ENCODE measurements around the gene CD1D.

The CD1D gene

GRCh38 chr1:158180741-158181576, at the start of gene CD1D:
TSS of gene CD1D (plus strand) at chr1:158180895. CDS start at chr1:158181102, 207 bp downstream.
- no peak for TF ChIP-seq TEAD4 (IDR thresholded peaks at IDR 0.05)
- TF ChIP-seq TAF1 (IDR thresholded peaks at IDR 0.05; ENCODE audit: low read depth): no peak
- TF ChIP-seq MAX (IDR thresholded peaks at IDR 0.05): no peak
- TF ChIP-seq ZBTB7A (IDR thresholded peaks at IDR 0.05; ENCODE audit: low read depth): no peak
- TF ChIP-seq, protein P1, sequence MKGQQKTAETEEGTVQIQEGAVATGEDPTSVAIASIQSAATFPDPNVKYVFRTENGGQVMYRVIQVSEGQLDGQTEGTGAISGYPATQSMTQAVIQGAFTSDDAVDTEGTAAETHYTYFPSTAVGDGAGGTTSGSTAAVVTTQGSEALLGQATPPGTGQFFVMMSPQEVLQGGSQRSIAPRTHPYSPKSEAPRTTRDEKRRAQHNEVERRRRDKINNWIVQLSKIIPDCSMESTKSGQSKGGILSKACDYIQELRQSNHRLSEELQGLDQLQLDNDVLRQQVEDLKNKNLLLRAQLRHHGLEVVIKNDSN (IDR thresholded peaks at IDR 0.05): no peak
- TF ChIP-seq EGR1 (IDR thresholded peaks at IDR 0.05): no peak
- TF ChIP-seq, protein P2, sequence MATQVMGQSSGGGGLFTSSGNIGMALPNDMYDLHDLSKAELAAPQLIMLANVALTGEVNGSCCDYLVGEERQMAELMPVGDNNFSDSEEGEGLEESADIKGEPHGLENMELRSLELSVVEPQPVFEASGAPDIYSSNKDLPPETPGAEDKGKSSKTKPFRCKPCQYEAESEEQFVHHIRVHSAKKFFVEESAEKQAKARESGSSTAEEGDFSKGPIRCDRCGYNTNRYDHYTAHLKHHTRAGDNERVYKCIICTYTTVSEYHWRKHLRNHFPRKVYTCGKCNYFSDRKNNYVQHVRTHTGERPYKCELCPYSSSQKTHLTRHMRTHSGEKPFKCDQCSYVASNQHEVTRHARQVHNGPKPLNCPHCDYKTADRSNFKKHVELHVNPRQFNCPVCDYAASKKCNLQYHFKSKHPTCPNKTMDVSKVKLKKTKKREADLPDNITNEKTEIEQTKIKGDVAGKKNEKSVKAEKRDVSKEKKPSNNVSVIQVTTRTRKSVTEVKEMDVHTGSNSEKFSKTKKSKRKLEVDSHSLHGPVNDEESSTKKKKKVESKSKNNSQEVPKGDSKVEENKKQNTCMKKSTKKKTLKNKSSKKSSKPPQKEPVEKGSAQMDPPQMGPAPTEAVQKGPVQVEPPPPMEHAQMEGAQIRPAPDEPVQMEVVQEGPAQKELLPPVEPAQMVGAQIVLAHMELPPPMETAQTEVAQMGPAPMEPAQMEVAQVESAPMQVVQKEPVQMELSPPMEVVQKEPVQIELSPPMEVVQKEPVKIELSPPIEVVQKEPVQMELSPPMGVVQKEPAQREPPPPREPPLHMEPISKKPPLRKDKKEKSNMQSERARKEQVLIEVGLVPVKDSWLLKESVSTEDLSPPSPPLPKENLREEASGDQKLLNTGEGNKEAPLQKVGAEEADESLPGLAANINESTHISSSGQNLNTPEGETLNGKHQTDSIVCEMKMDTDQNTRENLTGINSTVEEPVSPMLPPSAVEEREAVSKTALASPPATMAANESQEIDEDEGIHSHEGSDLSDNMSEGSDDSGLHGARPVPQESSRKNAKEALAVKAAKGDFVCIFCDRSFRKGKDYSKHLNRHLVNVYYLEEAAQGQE (IDR thresholded peaks at IDR 0.05; ENCODE audit: low read depth): no peak
- TF ChIP-seq RAD21 (IDR thresholded peaks at IDR 0.05; ENCODE audit: low read depth): no peak
- no peak for TF ChIP-seq NFIC (IDR thresholded peaks at IDR 0.05)
- no peak for TF ChIP-seq EP300 (IDR thresholded peaks at IDR 0.05; ENCODE audit: borderline replicate concordance)
- no peak for TF ChIP-seq CEBPB (IDR thresholded peaks at IDR 0.05)
- no peak for TF ChIP-seq TCF12 (IDR thresholded peaks at IDR 0.05; ENCODE audit: low read depth)
- no peak for TF ChIP-seq YY1 (IDR thresholded peaks at IDR 0.05; ENCODE audit: low read depth)

- TF ChIP-seq, protein P1 (IDR thresholded peaks at IDR 0.05): no peak
- TF ChIP-seq RAD21 (IDR thresholded peaks at IDR 0.05; ENCODE audit: low read depth) (no peak), EP300 (IDR thresholded peaks at IDR 0.05; ENCODE audit: borderline replicate concordance) (no peak), NFIC (IDR thresholded peaks at IDR 0.05) (no peak), CREB1 (IDR thresholded peaks at IDR 0.05; ENCODE audit: low read depth) (no peak), FOXM1 (IDR thresholded peaks at IDR 0.05; ENCODE audit: borderline replicate concordance, low read depth) (no peak), TEAD4 (IDR thresholded peaks at IDR 0.05) (no peak), YY1 (IDR thresholded peaks at IDR 0.05; ENCODE audit: low read depth) (no peak), EGR1 (IDR thresholded peaks at IDR 0.05) (no peak), TCF12 (IDR thresholded peaks at IDR 0.05; ENCODE audit: low read depth) (no peak), MAX (IDR thresholded peaks at IDR 0.05) (no peak), ZBTB7A (IDR thresholded peaks at IDR 0.05; ENCODE audit: low read depth) (no peak), CEBPB (IDR thresholded peaks at IDR 0.05) (no peak), TAF1 (IDR thresholded peaks at IDR 0.05; ENCODE audit: low read depth) (no peak)
- TF ChIP-seq, protein P2 (IDR thresholded peaks at IDR 0.05; ENCODE audit: low read depth): no peak
Observed at GRCh38 chr1:158131217-158131616, 49.5 kb upstream of the CD1D start.

DNA sequence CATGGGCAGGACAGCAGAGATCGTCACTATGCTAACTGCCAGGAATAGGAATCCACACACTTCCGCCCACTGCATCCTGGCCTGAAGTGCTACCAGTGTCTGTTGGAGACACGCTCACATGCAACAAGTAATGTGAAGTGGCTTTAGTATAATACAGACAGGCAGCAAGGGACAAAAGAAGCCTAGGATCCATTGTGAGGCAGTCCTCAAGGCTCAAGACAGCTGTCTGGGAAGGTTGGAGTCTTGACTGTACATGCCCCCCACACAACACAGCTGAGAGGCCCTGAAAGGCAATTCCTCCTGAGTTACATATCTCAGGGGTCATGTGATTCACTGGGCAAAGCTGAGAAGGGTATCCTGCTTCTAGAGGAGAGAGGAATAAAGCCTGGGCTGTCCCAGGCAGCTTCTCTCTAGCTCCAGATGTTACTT, 39.9 kb upstream of the CD1D start:
- TF ChIP-seq MAX (IDR thresholded peaks at IDR 0.05) (no peak), NFIC (IDR thresholded peaks at IDR 0.05) (no peak), EP300 (IDR thresholded peaks at IDR 0.05; ENCODE audit: borderline replicate concordance) (no peak), RAD21 (IDR thresholded peaks at IDR 0.05; ENCODE audit: low read depth) (no peak), ZBTB7A (IDR thresholded peaks at IDR 0.05; ENCODE audit: low read depth) (no peak), TEAD4 (IDR thresholded peaks at IDR 0.05) (no peak), TAF1 (IDR thresholded peaks at IDR 0.05; ENCODE audit: low read depth) (no peak), CEBPB (IDR thresholded peaks at IDR 0.05) (no peak), TCF12 (IDR thresholded peaks at IDR 0.05; ENCODE audit: low read depth) (no peak), EGR1 (IDR thresholded peaks at IDR 0.05) (no peak), YY1 (IDR thresholded peaks at IDR 0.05; ENCODE audit: low read depth) (no peak), FOXM1 (IDR thresholded peaks at IDR 0.05; ENCODE audit: borderline replicate concordance, low read depth) (no peak)
- TF ChIP-seq, protein P2 (IDR thresholded peaks at IDR 0.05; ENCODE audit: low read depth): no peak
- TF ChIP-seq, protein P1 (IDR thresholded peaks at IDR 0.05): no peak

Measured in Ishikawa (cell line).